H9 (cell line): Measurements from ENCODE around the gene ASPG. TPM values are rescaled to one million over a fixed set of nuclear protein-coding genes. Genes with fewer than 3 reads are reported as not detected.

Experiments
- DNase-seq: peaks from one replicate; pipeline ENCODE4 v3.0.0-alpha.2; 2017
- H2AFZ ChIP-seq: one replicate; pipeline ENCODE4 v1.6.1; 2013; ENCODE audit warnings: mild to moderate bottlenecking, low read length, control low read depth, moderate library complexity
- H2AK5ac ChIP-seq: 2 replicates; pipeline ENCODE4 v1.6.1; 2013; ENCODE audit warnings: low read length, control low read depth, mixed read lengths; ENCODE audit not compliant: insufficient read length
- H2BK120ac ChIP-seq: one replicate; pipeline ENCODE4 v1.6.1; 2013; ENCODE audit warnings: low read depth, mild to moderate bottlenecking, low read length, control low read depth, inconsistent platforms; ENCODE audit not compliant: poor library complexity, severe bottlenecking
- H2BK12ac ChIP-seq: 2 replicates; pipeline ENCODE4 v1.6.1; 2013; ENCODE audit warnings: low read length, control low read depth, mixed read lengths, low read depth; ENCODE audit not compliant: insufficient read length
- H2BK15ac ChIP-seq: 2 replicates; pipeline ENCODE4 v1.6.1; 2013; ENCODE audit warnings: low read depth, low read length, control low read depth
- H2BK20ac ChIP-seq: one replicate; pipeline ENCODE4 v1.6.1; 2013; ENCODE audit warnings: low read depth, mild to moderate bottlenecking, low read length, control low read depth, inconsistent platforms; ENCODE audit not compliant: poor library complexity, severe bottlenecking
- H2BK5ac ChIP-seq: 2 replicates; pipeline ENCODE4 v1.6.1; 2013; ENCODE audit warnings: low read length, control low read depth, mixed read lengths; ENCODE audit not compliant: insufficient read length
- H3K14ac ChIP-seq: 2 replicates; pipeline ENCODE4 v1.6.1; 2013; ENCODE audit warnings: low read length, control low read depth; ENCODE audit not compliant: insufficient read depth
- H3K18ac ChIP-seq: 2 replicates; pipeline ENCODE4 v1.6.1; 2013; ENCODE audit warnings: low read depth, mild to moderate bottlenecking, mixed read lengths, low read length, control low read depth; ENCODE audit not compliant: insufficient read length
- H3K23ac ChIP-seq: 2 replicates; pipeline ENCODE4 v1.6.1; 2013; ENCODE audit warnings: low read length, control low read depth, mixed read lengths, low read depth; ENCODE audit not compliant: insufficient read length
- H3K23me2 ChIP-seq: 2 replicates; pipeline ENCODE4 v1.6.1; 2013; ENCODE audit warnings: low read depth, mild to moderate bottlenecking, mixed read lengths, low read length, control low read depth; ENCODE audit not compliant: insufficient read length, poor library complexity, severe bottlenecking
- H3K27ac ChIP-seq: 2 replicates; pipeline ENCODE4 v1.5.1; 2013; ENCODE audit warnings: low read length, control low read depth, mixed read lengths, low read depth; ENCODE audit not compliant: insufficient read length
- H3K27me3 ChIP-seq: 2 replicates; pipeline ENCODE4 v1.6.1; 2013; ENCODE audit warnings: low read length, control low read depth, inconsistent platforms; ENCODE audit not compliant: insufficient read depth
- H3K4ac ChIP-seq: 2 replicates; pipeline ENCODE4 v1.6.1; 2013; ENCODE audit warnings: low read depth, mild to moderate bottlenecking, control low read depth, inconsistent platforms, low read length, moderate library complexity
- H3K4me1 ChIP-seq: 2 replicates; pipeline ENCODE4 v1.6.1; 2013; ENCODE audit warnings: low read length, control low read depth, inconsistent platforms; ENCODE audit not compliant: insufficient read depth
- H3K4me2 ChIP-seq: 2 replicates; pipeline ENCODE4 v1.6.1; 2013; ENCODE audit warnings: low read length, control low read depth, mixed read lengths; ENCODE audit not compliant: insufficient read length, insufficient read depth
- H3K56ac ChIP-seq: 2 replicates; pipeline ENCODE4 v1.6.1; 2013; ENCODE audit warnings: low read depth, mild to moderate bottlenecking, mixed read lengths, low read length, control low read depth; ENCODE audit not compliant: insufficient read length
- H3K79me1 ChIP-seq: 2 replicates; pipeline ENCODE4 v1.6.1; 2013; ENCODE audit warnings: low read depth, mild to moderate bottlenecking, moderate library complexity, low read length, control low read depth, inconsistent platforms; ENCODE audit not compliant: insufficient read depth, poor library complexity, severe bottlenecking
- H3K79me2 ChIP-seq: 2 replicates; pipeline ENCODE4 v1.6.1; 2013; ENCODE audit warnings: low read length, control low read depth, inconsistent platforms; ENCODE audit not compliant: insufficient read depth
- H3K9ac ChIP-seq: 2 replicates; pipeline ENCODE4 v1.6.1; 2013; ENCODE audit warnings: low read length, control low read depth, mixed read lengths; ENCODE audit not compliant: insufficient read length; ENCODE audit errors: extremely low read depth
- H3K9me3 ChIP-seq: one replicate; pipeline ENCODE4 v1.6.1; 2013; ENCODE audit warnings: low read depth, low read length, inconsistent platforms; ENCODE audit not compliant: control insufficient read depth
- H3T11ph ChIP-seq: one replicate; pipeline ENCODE4 v1.6.1; 2013; ENCODE audit warnings: mild to moderate bottlenecking, low read length, control low read depth, inconsistent platforms
- H4K20me1 ChIP-seq: one replicate; pipeline ENCODE4 v1.6.1; 2013; ENCODE audit not compliant: control insufficient read depth, insufficient read length, insufficient read depth
- H4K5ac ChIP-seq: 2 replicates; pipeline ENCODE4 v1.6.1; 2013; ENCODE audit warnings: low read depth, mild to moderate bottlenecking, mixed read lengths, low read length, control low read depth; ENCODE audit not compliant: insufficient read length
- H4K8ac ChIP-seq: replicated peaks from 2 replicates; pipeline ENCODE4 v1.6.1; 2013; ENCODE audit warnings: low read length, control low read depth, mixed read lengths, low read depth; ENCODE audit not compliant: insufficient read length
- H4K91ac ChIP-seq: 2 replicates; pipeline ENCODE4 v1.6.1; 2013; ENCODE audit warnings: low read depth, mild to moderate bottlenecking, moderate library complexity, mixed read lengths, low read length, control low read depth; ENCODE audit not compliant: insufficient read length
- H3K27ac Mint-ChIP-seq, 3 experiments: 2 replicates in 2 of 3; 3 replicates in 1 of 3; pipeline ENCODE4 v1.8.0; 2020 to 2021; ENCODE audit warnings: mixed read lengths in 3 of 3, mild to moderate bottlenecking in 1 of 3, moderate library complexity in 1 of 3
- H3K27me3 Mint-ChIP-seq: 2 replicates; pipeline ENCODE4 v1.8.0; 2021; ENCODE audit warnings: low read depth, mild to moderate bottlenecking, moderate library complexity, mixed read lengths
- H3K36me3 Mint-ChIP-seq, 3 experiments: 2 replicates in 2 of 3; 3 replicates in 1 of 3; pipeline ENCODE4 v1.8.0; 2020 to 2021; ENCODE audit warnings: low read depth in 3 of 3, mixed read lengths in 3 of 3; ENCODE audit not compliant: insufficient read depth in 1 of 3
- H3K4me1 Mint-ChIP-seq, 2 experiments: 2 replicates each; pipeline ENCODE4 v1.8.0; 2020; ENCODE audit warnings: mixed read lengths in 2 of 2
- H3K4me3 Mint-ChIP-seq, 2 experiments: 2 replicates in 1 of 2; 3 replicates in 1 of 2; pipeline ENCODE4 v1.8.0; 2020 to 2021; ENCODE audit warnings: mild to moderate bottlenecking in 2 of 2, mixed read lengths in 2 of 2, moderate library complexity in 1 of 2
- H3K9me3 Mint-ChIP-seq, 2 experiments: 2 replicates in 1 of 2; 3 replicates in 1 of 2; pipeline ENCODE4 v1.8.0; 2020; ENCODE audit warnings: mild to moderate bottlenecking in 2 of 2, mixed read lengths in 2 of 2, moderate library complexity in 1 of 2
- WGBS: extraction: QIAGEN DNeasy Blood & Tissue Kit; methylation state at CpG from one replicate; pipeline ENCODE4 v1.1.7; 2013; ENCODE audit warnings: missing lambda C conversion rate, low lambda C conversion rate, mixed read lengths; ENCODE audit not compliant: insufficient read length; ENCODE audit errors: extremely low coverage; 5-methylcytosine and 5-hydroxymethylcytosine counted together
- total RNA-seq: library from RNA; stranded (reverse); gene quantifications from 2 replicates; pipeline ENCODE4 v1.2.1, GENCODE V29; 2021
- TF ChIP-seq, protein P1 (sequence below): fragments of 200-600 bp; sonication (generic); conservative IDR thresholded peaks from 3 replicates; pipeline ENCODE4 v1.8.0; 2021; ENCODE audit warnings: antibody characterized with exemption, mild to moderate bottlenecking

The ASPG gene
- total RNA-seq, 1 experiment from 2014 or later: 0.33 TPM

DNA sequence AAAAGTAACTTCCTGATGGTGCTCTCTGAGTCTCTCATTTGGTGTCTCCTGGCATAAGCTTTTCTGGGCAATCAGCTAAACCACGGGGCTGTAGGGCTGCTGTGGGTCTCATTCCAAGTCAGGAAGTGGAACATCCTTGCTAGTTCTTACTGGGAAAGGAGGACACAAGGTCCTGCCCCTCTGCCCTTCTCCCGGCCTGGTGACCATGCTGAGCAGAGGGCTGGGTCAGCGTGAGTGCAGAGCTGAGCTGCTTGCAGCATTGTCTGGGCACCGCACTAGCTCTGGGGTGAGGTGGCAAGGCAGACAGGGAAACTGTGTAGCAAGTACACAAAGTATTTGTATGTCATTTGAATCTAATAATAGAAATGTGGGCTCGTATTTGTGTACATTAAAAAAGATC lies 45.0 kb upstream of the ASPG start:
- no peak overlapping the region for H3K4ac ChIP-seq
- H2AK5ac ChIP-seq: no peak overlapping the region
- WGBS: no CpG with 5 or more reads among the region's 5 CpGs
- no peaks in the 10 kb centered on the region for H3K9me3 ChIP-seq
- no peaks in the 10 kb centered on the region for H3K23me2 ChIP-seq
- peaks cover 9% of the 10 kb centered on the region for H3K27me3 Mint-ChIP-seq
- no peak overlapping the region for H2BK20ac ChIP-seq
- H3K79me1 ChIP-seq: no peaks in the 10 kb centered on the region
- H2AFZ ChIP-seq: no peak overlapping the region
- no peak overlapping the region for H3K4me2 ChIP-seq
- no peaks in the 10 kb centered on the region for H3K79me2 ChIP-seq
- no peak overlapping the region for H2BK5ac ChIP-seq
- H2BK15ac ChIP-seq: no peak overlapping the region
- TF ChIP-seq, protein P1, sequence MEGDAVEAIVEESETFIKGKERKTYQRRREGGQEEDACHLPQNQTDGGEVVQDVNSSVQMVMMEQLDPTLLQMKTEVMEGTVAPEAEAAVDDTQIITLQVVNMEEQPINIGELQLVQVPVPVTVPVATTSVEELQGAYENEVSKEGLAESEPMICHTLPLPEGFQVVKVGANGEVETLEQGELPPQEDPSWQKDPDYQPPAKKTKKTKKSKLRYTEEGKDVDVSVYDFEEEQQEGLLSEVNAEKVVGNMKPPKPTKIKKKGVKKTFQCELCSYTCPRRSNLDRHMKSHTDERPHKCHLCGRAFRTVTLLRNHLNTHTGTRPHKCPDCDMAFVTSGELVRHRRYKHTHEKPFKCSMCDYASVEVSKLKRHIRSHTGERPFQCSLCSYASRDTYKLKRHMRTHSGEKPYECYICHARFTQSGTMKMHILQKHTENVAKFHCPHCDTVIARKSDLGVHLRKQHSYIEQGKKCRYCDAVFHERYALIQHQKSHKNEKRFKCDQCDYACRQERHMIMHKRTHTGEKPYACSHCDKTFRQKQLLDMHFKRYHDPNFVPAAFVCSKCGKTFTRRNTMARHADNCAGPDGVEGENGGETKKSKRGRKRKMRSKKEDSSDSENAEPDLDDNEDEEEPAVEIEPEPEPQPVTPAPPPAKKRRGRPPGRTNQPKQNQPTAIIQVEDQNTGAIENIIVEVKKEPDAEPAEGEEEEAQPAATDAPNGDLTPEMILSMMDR: no peak
- no peaks in the 10 kb centered on the region for H4K20me1 ChIP-seq
- no peak overlapping the region for H3K9ac ChIP-seq
- no peak overlapping the region for H3T11ph ChIP-seq
- H4K8ac ChIP-seq: no peak overlapping the region
- no peak overlapping the region for H2BK120ac ChIP-seq
- H3K14ac ChIP-seq: no peak overlapping the region; the same call in 1 of the 2 replicates
- no peaks in the 10 kb centered on the region for H3K4me1 Mint-ChIP-seq
- H2BK12ac ChIP-seq: no peak overlapping the region
- H3K27ac ChIP-seq: no peak overlapping the region
- H3K27ac Mint-ChIP-seq: no peak overlapping the region
- H3K4me3 Mint-ChIP-seq: no peak overlapping the region
- DNase-seq: no peak
- no peaks in the 10 kb centered on the region for H3K4me1 ChIP-seq
- no peak overlapping the region for H4K5ac ChIP-seq
- no peak overlapping the region for H3K23ac ChIP-seq
- no peak overlapping the region for H3K18ac ChIP-seq
- H3K27me3 ChIP-seq: no peaks in the 10 kb centered on the region
- H4K91ac ChIP-seq: no peak overlapping the region
- no peaks in the 10 kb centered on the region; a peak in 1 of 5 replicates for H3K9me3 Mint-ChIP-seq
- no peaks in the 10 kb centered on the region for H3K36me3 Mint-ChIP-seq
- H3K56ac ChIP-seq: no peak overlapping the region
